ENCODE data around the gene CLCNKB.

GRCh38 chr1:16043950-16044349, 368 bp downstream of the CLCNKB start:
- TF ChIP-seq REST (IDR thresholded peaks at IDR 0.05; ENCODE audit: borderline replicate concordance in 1 of 2, low read depth in 1 of 2, low read length in 2 of 2) (no peak), HOXA7 (CRISPR knock-in tag; IDR thresholded peaks at IDR 0.05) (no peak), CEBPB (IDR thresholded peaks at IDR 0.05; ENCODE audit: borderline replicate concordance, low read depth, low read length) (no peak), MXI1 (IDR thresholded peaks at IDR 0.05; ENCODE audit: borderline replicate concordance, low read depth, low read length) (no peak), CTCF (CRISPR knock-in tag; IDR thresholded peaks at IDR 0.05) (no peak), CEBPG (CRISPR knock-in tag; IDR thresholded peaks at IDR 0.05) (no peak), CBFB (CRISPR knock-in tag; IDR thresholded peaks at IDR 0.05) (no peak), NFE2L1 (CRISPR knock-in tag; IDR thresholded peaks at IDR 0.05; ENCODE audit: borderline replicate concordance) (no peak), E2F5 (CRISPR knock-in tag; conservative IDR thresholded peaks at IDR 0.05) (no peak)

Measured in HepG2 (cell line).